NCI-H1105 treated with DMSO at 0.1 percent for 48 hours (cell line): ENCODE measurements around the gene IFNLR1.

Experiments used
- DNase-seq: peaks from one replicate; lab custom pipeline; 2025; lab: John Stamatoyannopoulos, UW

The IFNLR1 gene

GRCh38 chr1:24175033-24175755 lies 11.9 kb downstream of the IFNLR1 start:
- no peak for DNase-seq

DNA sequence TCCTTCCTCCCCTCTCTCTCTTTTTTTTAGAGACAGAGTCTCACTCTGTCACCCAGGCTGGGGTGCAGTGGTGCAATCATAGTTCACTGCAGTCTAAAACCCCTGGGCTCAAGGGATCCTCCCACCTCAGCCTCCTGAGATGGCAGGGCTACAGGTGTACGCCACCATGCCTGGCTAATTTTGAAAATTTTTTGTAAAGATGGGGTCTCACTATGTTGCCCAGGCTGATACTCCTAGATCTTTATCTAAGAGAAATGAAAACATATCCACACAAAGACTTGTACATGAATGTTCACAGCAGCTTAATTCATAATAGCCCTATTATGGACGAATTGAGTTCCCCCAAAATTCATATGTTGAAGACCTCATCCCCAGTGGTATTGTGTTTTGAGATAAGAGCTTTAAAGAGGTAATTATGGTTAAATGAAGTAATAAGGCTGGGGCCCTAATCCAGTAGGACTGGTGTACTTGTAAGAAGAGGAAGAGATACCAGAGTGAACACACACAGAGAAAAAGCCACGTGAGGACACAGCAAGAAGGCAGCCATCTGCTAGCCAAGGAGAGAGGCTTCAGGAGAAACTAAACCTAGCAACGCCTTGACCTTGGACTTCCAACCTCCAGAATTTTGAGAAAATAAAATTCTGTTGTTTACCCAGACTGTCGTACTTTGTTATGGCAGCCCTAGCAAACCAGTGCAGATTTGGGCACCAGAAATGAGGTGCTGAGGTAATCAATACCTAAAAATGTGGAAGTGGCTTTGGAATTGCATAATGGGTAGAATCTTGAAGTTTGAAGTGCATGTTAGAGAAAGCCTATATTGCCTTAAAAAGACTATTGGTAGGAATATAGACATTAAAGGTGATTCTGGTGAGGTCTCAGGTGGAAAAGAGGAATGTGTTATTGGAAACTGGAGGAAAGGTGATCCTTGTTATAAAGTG lies 13.2 kb downstream of the IFNLR1 start:
- DNase-seq, result no peak

- DNase-seq, result no peak
These were observed 14.5 kb downstream of the IFNLR1 start for GRCh38 chr1:24172598-24172997.

DNA sequence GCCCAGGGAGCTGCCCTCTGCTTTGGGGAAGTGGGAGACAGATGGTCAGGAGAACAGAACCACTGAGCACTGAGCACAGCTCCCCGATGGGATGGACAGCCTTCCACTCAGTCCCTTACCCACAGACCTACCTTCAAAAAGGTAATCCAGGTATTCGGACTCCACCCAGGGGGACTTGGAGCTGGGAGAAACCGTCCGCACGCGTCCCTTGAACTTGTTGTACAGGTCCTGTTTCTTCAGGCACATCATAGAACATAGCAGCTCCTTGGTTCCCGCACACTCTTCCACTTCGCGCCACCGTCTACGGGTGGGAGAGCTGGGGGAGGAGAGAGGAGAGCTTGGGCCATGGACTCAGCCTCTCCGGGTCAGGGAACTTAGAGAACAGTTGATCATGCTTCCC lies 17.8 kb downstream of the IFNLR1 start:
- no peak for DNase-seq

DNA sequence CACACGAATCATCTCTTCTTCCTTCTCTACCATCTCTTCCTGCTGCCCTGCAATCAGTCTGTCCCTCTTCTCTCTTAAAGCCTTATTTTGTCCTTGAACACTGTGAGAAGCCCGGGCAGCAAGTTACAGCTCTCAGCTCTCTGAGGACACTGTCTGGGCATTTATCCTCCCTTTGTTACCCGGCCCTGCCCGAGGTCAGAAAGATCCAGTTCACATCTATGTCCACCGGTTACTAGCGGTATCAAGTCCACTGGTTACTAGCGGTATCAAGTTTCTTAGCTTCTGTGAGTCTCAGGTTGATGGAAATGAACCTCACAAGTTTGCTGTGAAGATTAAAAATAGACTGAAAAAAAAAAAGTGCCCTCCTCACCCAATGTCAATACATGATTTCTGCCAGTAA lies 18.8 kb downstream of the IFNLR1 start:
- DNase-seq, result no peak

GRCh38 chr1:24167008-24167407 lies 20.1 kb downstream of the IFNLR1 start:
- DNase-seq, result no peak

GRCh38 chr1:24165500-24165899 lies 21.6 kb downstream of the IFNLR1 start:
- DNase-seq, result no peak

GRCh38 chr1:24164004-24164403 lies 23.1 kb downstream of the IFNLR1 start:
- DNase-seq, result no peak

DNA sequence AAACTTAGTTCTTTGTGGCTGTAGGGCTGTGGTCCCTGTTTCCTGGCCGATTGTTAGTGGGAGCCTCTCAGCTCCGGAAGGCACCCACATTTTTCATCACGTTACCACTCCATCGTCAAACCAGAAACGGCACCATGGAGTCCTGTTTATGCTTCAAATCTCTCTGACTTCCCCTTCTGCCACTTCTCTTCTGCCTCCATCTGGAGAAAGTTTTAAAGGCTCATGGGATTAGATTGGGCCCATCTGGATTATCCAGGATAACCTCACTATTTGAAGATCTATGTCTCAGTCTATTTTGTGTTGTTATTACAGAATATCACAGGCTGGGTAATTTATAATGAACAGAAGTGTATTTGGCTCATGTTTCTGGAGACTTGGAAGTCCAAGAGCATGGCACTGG lies 24.9 kb downstream of the IFNLR1 start:
- no peak for DNase-seq

DNA sequence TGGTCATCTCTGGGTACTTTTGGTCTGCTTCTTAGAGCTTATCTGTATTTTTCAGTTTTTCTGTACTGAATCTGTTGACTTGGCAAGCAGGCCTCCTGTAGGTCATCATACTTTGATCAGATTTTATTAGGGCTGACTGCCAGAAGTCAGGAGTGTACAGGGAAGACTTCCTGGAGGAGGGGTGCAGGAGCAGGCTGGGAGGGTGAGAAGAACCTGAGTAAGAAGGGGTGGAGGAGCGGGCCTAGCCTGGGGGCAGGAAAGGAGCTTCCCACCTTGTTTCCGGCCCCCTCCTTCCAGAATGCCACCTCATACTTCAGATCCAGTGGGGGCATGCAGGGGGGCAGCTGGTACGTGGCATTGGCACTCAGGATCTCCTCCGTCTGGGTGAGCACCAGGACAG lies 25.8 kb downstream of the IFNLR1 start:
- no peak for DNase-seq

DNA sequence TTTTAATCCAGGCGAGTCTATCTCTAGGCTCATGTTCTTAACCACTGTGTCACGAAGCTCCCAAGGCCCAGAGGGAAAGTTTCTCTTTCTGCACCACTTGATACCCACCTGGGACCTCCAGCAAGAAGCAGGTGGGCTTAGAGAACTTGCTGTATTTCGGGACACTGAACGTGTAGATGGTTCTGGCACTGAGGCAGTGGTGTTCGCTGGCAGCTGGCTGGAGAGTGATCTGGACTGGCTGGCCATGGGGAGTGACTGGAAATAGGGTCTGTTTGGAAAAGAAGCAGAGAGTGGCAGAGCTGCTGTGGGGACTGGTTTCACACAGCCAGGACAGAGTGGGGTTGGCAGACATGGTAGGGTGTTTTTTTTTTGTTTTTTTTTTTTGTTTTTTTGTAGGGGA lies 27.7 kb downstream of the IFNLR1 start:
- no peak for DNase-seq

- DNase-seq, result no peak
These were observed 29.1 kb downstream of the IFNLR1 start for GRCh38 chr1:24157918-24158481.

DNA sequence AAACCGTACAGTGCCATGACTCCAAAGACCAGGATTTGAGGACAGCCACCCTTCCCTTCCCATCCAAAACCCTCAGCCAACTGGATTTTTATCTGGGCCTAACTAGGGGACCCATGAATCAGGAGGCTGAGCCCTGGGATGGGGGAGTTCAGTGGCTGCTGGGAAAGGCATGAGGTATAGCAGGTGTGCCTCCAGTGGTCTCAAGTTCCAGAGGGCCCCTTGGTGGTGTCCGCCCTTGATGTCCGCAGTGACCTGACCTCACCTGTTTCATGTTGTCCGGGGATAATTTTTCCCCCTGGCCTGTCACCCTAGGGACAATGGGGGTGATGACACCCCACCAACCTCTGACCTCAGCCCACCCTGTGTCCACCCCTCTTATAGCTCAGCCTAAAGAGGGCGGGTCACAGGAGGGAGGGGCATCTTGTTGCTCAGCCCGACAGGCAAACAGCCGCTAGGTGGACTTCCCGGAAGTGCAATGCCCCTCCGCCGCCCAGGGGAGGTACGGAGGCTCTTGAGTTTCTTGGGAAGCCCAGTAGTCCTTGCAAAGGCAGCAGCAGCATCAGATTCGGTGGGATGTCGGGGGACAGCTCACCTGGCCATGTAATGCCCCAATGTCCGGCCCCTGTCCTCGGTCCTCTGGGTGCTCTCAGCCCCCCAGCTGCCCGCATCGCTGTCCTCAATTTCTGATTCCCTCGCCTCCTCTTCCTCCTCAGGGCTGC lies 30.4 kb downstream of the IFNLR1 start:
- no peak for DNase-seq

GRCh38 chr1:24155011-24155782 lies 31.9 kb downstream of the IFNLR1 start:
- DNase-seq, result no peak

DNA sequence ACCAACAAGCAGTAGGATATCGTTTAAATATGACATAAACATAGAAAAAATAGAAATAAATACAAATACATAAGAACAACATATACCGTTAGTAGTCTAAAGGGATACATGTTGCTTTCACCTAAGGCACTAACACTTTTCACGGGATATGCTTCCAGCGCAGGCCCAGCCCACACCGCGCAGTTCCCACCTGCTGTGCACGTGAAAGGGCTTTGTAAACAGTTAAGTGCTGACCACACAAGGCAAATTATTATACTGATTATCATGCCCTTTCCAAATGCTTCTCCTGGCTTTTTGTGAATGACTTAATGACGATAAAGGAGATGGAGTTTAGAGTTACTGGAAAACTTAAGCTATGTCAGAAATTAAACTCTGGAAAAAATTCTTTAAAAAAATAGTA lies 32.9 kb downstream of the IFNLR1 start:
- DNase-seq, result no peak

GRCh38 chr1:24152631-24153494 lies 34.2 kb downstream of the IFNLR1 start:
- no peak for DNase-seq

DNA sequence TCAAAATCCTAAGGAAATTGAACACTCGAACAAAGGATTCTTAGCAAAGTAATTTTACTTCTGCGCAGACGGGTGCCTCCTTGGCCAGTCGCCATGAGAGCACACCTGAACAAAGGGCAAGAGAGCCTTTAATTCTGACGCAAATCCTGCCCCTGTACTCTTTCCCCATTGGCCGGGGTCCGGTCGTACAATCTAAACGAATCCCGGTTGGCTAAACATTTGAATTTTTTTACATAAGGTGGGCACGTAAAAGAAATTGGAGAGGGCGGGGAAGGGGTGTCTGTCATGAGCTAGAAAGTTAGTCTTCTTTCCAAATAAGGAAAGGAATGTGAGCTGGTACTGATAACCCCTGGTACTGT lies 35.9 kb downstream of the IFNLR1 start:
- DNase-seq, result peak; percentile 98

DNA sequence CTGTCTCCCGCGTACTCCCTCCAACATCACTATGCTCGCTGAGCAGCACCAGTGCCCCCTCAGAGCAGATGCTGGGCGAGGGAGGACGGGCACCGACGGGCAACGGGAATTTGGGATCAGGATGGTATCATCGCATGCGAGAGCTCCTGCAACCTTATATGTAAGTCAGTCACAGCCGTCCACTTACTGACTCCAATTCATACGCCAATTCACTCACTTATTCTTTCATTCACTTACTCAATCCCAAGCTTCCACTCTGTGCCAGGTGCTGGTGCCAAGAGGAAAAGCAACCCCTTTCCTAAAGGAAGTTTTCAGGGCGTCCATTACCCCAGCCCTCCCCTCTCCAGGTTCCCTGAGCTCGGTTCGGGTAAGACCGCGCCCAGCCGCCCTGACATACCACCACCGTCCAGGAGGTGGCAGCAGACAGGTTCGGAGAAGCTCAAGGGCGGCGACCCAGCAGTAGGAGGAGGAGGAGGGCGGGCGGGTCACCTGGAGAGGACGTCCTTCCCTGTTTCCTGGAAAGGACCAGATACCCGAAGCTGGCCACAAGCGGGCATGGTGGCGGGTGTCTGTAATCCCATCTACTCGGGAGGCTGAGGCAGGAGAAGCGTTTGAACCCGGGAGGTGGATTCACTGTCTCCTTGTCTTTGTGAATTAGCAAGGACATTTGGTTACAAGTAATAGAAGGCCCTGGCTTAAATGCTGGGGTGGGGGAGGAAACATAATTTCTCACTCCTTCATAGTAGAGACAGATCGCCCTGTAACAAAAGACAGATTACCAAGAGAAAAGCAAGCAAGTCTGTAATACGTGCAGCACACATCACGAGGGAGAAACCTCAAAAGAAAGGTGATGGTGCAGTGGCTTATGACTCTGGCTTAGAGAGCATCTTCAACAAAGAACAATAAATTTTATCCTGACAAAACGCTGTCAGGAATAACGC lies 36.6 kb downstream of the IFNLR1 start:
- peak; percentile 91 for DNase-seq

GRCh38 chr1:24149866-24150233 lies 37.2 kb downstream of the IFNLR1 start:
- DNase-seq, result no peak

DNA sequence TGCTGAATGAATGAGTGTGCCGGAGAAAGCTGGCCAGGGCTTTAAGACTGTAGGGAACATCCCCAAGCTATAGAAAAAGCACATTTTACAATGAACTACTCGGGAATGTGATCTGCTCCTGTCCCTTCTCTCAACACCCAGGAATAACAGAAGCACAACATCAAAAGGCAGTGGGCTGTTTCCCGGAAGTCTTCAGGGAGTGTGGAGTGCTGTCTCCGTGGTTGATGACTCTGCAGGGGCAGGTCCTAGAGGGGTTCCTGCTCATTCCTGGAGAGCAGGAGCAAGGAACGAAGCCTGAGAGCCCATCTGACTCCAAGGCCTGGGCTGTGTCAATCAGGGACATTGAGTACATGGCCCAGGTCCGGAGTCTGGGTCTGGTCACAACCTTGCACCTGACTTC lies 39.3 kb downstream of the IFNLR1 start:
- DNase-seq, result no peak
